GM18873 (cell line): ENCODE measurements around the gene KDM3B.

ENCODE experiments used
- ATAC-seq: cut with Tn5 transposase; IDR thresholded peaks from one replicate; pipeline ENCODE4 v1.9.1; 2021; ENCODE audit warnings: mild to moderate bottlenecking, moderate library complexity, moderate number of reproducible peaks; ENCODE audit not compliant: unreplicated experiment, low FRiP score

The KDM3B gene

DNA sequence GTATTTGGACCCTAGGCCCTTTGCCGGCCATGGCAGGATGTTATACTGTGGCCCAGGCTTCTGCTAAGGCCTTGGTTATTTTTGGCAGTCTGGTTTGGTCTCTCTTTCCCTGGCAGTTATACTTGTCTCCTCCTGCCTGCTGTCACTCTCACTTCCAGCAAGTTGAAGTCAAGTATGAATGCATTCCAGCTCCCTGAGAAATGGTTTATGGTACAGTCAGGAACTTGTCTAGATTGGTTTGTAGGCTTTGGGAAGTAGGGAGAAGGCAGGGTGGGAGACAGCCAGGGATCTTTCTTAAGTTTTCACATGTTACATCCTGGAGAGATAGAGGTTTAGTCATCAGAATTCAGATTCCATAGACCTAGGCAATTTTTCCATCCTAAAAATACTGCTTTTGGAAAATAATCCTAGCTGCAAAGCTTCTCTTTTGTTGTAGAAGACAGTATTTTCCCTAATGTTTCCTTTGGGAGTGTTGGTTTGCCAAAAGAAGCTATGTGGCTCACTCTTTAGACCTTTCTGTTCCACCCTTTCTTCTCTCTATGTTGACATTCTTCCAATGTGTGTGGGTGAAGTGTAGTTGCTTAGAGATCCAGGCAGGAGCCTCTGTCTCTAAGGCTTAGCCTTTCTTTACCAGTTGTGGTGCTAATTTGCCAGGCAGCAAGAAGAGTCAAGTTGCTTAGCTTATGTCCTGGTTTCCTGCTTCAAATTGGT is 2.5 kb upstream of the KDM3B start:
- ATAC-seq = no peak

GRCh38 chr5:138350563-138350890 is 2.0 kb upstream of the KDM3B start:
- ATAC-seq = no peak

DNA sequence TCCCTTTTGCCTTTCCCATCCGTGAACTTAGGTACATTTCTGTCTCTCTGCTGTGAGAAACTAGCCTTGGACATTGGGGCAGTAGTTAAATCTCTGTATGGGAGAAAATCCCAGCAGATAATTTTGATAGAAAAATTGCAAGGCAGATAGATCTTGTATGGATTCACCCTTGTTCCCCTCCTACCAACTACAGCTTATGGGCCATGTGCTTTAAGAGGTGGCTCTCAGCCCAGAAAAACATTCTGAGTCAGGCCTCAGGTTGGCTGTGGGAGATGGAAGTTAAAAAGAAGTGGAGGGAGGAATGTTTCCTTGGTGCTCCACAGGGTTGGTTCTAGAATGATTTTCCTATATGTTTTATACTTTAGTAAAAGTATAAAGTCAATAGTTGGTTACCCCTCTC is 1.4 kb upstream of the KDM3B start:
- ATAC-seq = no peak

GRCh38 chr5:138351517-138351916 is 968 bp upstream of the KDM3B start:
- ATAC-seq = no peak

- ATAC-seq = peak; percentile 30
Measured at GRCh38 chr5:138352722-138353559, 456 bp downstream of the KDM3B start.

GRCh38 chr5:138353560-138354080 is 1.1 kb downstream of the KDM3B start:
- no peak for ATAC-seq

DNA sequence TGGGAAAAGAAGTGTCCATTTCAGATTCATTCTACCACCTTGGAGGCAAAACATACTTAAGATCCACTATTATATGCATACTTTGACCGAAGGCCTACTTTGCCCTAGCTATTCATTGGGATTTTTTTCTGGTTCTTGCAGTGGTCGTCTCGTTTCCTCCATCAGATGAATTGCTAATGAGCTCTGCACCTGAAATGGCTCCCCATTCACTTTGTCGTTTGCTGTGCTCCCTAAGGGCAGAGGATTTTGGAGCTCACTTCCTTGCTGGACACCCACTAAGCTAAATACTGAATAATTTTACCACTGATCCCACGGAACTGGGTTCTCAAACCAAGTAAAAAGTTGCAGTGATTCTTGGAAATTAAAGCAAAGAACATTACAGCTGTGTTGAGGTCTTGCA is 1.9 kb downstream of the KDM3B start:
- ATAC-seq = no peak

GRCh38 chr5:138354926-138355378 is 2.5 kb downstream of the KDM3B start:
- peak; percentile 36 for ATAC-seq

DNA sequence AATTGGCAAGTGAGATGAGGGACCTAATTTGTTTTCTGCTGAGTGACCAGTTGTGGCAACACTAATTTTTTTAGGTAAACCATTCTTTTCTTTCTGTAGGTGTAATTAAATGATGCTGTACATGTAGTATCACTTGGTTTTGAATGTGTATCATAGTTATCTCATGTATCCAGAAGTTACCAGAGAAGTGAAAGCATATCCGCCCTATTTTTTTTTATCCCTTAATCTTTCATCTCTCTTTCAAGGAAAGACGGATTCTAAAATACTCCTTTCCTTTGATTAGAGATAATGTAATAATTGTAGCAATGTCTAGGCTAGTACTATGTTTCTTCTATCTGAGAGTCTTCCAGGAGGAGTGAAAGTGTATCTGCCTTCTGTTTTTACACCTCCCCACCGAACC is 7.1 kb downstream of the KDM3B start:
- ATAC-seq = no peak

- no peak for ATAC-seq
Measured at GRCh38 chr5:138360941-138361452, 8.5 kb downstream of the KDM3B start.

DNA sequence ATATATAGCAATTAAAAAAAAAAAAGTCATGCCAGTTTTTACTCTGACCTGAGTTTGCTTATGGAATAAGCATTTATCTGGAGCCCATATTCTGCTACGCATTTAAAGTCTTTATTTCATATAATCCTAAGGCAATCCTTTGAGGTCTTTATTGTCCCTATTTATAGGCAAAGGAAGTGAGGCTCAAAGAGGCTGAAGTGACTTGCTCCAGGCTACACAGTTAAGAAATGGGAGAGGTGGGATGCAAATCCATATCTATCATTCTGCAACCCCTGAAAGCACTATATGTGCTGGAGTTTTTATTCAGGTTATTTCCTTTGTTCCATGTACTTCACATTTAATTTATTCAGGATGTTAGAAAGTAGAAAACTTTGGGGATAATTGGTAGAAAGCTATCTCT is 12.1 kb downstream of the KDM3B start:
- ATAC-seq = no peak

- ATAC-seq = no peak
Measured at GRCh38 chr5:138366632-138367382, 14.3 kb downstream of the KDM3B start.

- ATAC-seq = no peak
Measured at GRCh38 chr5:138369261-138369660, 16.8 kb downstream of the KDM3B start.

DNA sequence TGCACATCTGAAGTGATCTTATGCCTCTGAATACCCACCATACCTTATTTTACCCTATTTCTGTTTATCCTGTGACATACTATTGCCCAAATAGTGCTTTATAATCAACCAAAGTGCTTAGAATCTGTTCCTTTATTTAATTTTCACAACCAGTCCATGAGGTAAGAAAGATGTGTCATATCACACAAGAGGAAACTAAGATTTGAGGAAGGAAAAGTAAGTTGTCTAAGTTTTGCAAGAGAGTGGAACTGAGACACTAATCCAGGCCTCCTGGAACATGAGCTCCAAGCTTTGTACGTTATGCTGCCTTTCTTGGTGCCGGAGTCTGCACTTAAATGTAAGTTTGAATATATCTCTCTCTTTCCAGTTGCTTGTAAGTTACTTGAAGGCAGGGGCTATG is 17.2 kb downstream of the KDM3B start:
- ATAC-seq = no peak

- ATAC-seq = no peak
Measured at GRCh38 chr5:138370537-138370936, 18.1 kb downstream of the KDM3B start.

GRCh38 chr5:138371454-138371853 is 19.0 kb downstream of the KDM3B start:
- no peak for ATAC-seq

- ATAC-seq = peak; percentile 67
Measured at GRCh38 chr5:138372225-138372624, 19.7 kb downstream of the KDM3B start.

DNA sequence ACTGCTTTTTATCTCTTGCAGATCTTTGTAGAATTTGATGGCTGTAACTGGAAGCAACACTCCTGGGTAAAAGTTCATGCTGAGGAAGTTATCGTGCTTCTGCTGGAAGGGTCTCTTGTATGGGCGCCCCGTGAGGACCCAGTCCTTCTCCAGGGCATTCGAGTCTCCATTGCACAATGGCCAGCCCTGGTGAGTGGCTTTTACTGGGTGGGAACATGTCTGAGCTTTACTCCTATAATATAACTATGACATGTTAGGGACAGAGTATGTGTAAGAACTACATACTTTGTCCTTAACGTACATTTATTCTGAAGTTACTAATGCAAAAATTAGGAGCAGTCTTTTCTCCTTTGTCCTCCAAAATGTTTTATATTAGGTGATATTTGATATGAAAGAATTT is 20.2 kb downstream of the KDM3B start:
- ATAC-seq = no peak

DNA sequence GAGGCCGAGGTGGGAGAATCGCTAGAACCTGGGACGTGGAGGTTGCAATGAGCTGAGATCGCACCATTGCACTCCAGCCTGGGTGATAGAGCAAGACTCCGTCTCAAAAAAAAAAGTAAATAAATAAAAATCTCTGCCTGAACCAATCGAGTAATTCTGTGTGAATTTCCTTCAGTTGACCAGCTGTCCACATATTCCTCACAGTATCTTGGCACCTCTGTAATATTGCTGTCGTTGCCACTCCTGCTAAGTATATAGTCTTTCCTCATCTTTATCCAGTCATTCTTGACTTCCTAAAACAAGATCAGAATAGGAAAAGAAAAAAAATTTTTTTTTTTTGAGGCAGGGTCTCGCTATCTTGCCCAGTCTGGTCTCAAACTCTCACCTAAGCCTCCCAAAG is 29.9 kb downstream of the KDM3B start:
- no peak for ATAC-seq

GRCh38 chr5:138385660-138386059 is 33.2 kb downstream of the KDM3B start:
- ATAC-seq = no peak

DNA sequence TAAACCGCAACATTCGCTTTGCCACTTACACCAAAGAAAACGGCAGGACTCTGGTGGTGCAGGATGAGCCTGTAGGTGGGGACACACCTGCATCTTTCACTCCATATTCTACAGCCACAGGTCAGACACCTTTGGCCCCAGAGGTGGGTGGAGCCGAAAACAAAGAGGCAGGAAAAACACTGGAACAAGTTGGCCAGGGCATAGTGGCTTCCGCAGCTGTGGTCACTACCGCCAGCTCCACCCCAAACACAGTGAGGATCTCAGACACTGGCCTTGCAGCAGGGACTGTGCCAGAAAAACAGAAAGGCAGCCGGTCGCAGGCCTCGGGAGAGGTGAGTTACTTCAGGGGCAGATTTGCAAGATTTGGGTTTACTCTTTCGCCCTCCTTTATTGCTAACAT is 33.8 kb downstream of the KDM3B start:
- no peak for ATAC-seq
